Mesenchymal stem cell (in vitro differentiated cells and primary cell): ENCODE data around the gene PCNT. TPM values are rescaled to one million over a fixed set of nuclear protein-coding genes. Genes with fewer than 3 reads are reported as not detected.

Experiments
- DNase-seq: peaks from one replicate; pipeline ENCODE4 v3.0.0-alpha.2; 2013
- H2AFZ ChIP-seq: one replicate; pipeline ENCODE4 v1.6.1; 2013; ENCODE audit warnings: low read depth, mild to moderate bottlenecking, control low read depth, inconsistent platforms, low read length, moderate library complexity
- H2AK5ac ChIP-seq: 2 replicates; pipeline ENCODE4 v1.6.1; 2013; ENCODE audit warnings: low read length, moderate library complexity, mild to moderate bottlenecking, inconsistent platforms; ENCODE audit not compliant: severe bottlenecking
- H2BK120ac ChIP-seq: one replicate; pipeline ENCODE4 v1.6.1; 2013; ENCODE audit warnings: low read depth, mild to moderate bottlenecking, inconsistent platforms, low read length, moderate library complexity
- H2BK12ac ChIP-seq, 2 experiments: one replicate each; pipeline ENCODE4 v1.6.1; 2013; ENCODE audit warnings: inconsistent platforms in 2 of 2, low read length in 2 of 2, mild to moderate bottlenecking in 2 of 2, moderate library complexity in 2 of 2, control low read depth in 1 of 2
- H2BK15ac ChIP-seq: one replicate; pipeline ENCODE4 v1.6.1; 2013; ENCODE audit warnings: mild to moderate bottlenecking, low read depth, inconsistent platforms; ENCODE audit not compliant: poor library complexity, severe bottlenecking
- H2BK5ac ChIP-seq: 2 replicates; pipeline ENCODE4 v1.6.1; 2013; ENCODE audit warnings: low read depth, mild to moderate bottlenecking, low read length, control low read depth, inconsistent platforms; ENCODE audit not compliant: poor library complexity, severe bottlenecking
- H3K14ac ChIP-seq, 2 experiments: one replicate each; pipeline ENCODE4 v1.6.1; 2013; ENCODE audit warnings: inconsistent platforms in 2 of 2, low read length in 2 of 2, control low read depth in 1 of 2, mild to moderate bottlenecking in 1 of 2, moderate library complexity in 1 of 2
- H3K18ac ChIP-seq, 2 experiments: one replicate each; pipeline ENCODE4 v1.6.1; 2013; ENCODE audit warnings: inconsistent platforms in 2 of 2, low read length in 2 of 2, control low read depth in 1 of 2, low read depth in 1 of 2, mild to moderate bottlenecking in 1 of 2
- H3K23ac ChIP-seq, 2 experiments: one replicate each; pipeline ENCODE4 v1.6.1; 2013; ENCODE audit warnings: inconsistent platforms in 2 of 2, low read length in 2 of 2, mild to moderate bottlenecking in 2 of 2, moderate library complexity in 2 of 2, control low read depth in 1 of 2
- H3K27ac ChIP-seq: 2 replicates; pipeline ENCODE4 v1.5.1; 2013; ENCODE audit warnings: mild to moderate bottlenecking, moderate library complexity, low read length, control low read depth, inconsistent platforms; ENCODE audit not compliant: poor library complexity, severe bottlenecking
- H3K27me3 ChIP-seq, 2 experiments: 2 replicates each; pipeline versions ENCODE4 v1.6.1 to v1.7.0; 2013; ENCODE audit warnings: low read length in 2 of 2, mild to moderate bottlenecking in 2 of 2, moderate library complexity in 2 of 2, control low read depth in 1 of 2, inconsistent platforms in 1 of 2; ENCODE audit not compliant: control insufficient read depth in 1 of 2, insufficient read depth in 1 of 2
- H3K36me3 ChIP-seq, 2 experiments: 2 replicates each; pipeline versions ENCODE4 v1.6.1 to v1.7.0; 2013; ENCODE audit warnings: low read length in 2 of 2, control low read depth in 1 of 2, inconsistent platforms in 1 of 2, low read depth in 1 of 2, mild to moderate bottlenecking in 1 of 2; ENCODE audit not compliant: insufficient read depth in 2 of 2, control insufficient read depth in 1 of 2
- H3K4ac ChIP-seq, 2 experiments: one replicate each; pipeline ENCODE4 v1.6.1; 2013; ENCODE audit warnings: inconsistent platforms in 2 of 2, low read length in 2 of 2, mild to moderate bottlenecking in 2 of 2, moderate library complexity in 2 of 2, control low read depth in 1 of 2, low read depth in 1 of 2
- H3K4me1 ChIP-seq: 2 replicates; pipeline ENCODE4 v1.6.1; 2013; ENCODE audit warnings: low read depth, low read length, control low read depth; ENCODE audit not compliant: control insufficient read depth, insufficient read depth
- H3K4me2 ChIP-seq: 2 replicates; pipeline ENCODE4 v1.6.1; 2013; ENCODE audit warnings: low read length, mild to moderate bottlenecking, inconsistent platforms; ENCODE audit not compliant: poor library complexity, severe bottlenecking
- H3K4me3 ChIP-seq, 2 experiments: 2 replicates each; pipeline versions ENCODE4 v1.5.1 to v1.7.0; 2013; ENCODE audit warnings: low read length in 2 of 2, mild to moderate bottlenecking in 2 of 2, control low read depth in 1 of 2, low read depth in 1 of 2; ENCODE audit not compliant: insufficient read depth in 1 of 2
- H3K79me1 ChIP-seq: replicated peaks from 2 replicates; pipeline ENCODE4 v1.6.1; 2013; ENCODE audit warnings: mild to moderate bottlenecking, control low read depth, low read length, inconsistent platforms; ENCODE audit not compliant: poor library complexity, severe bottlenecking
- H3K9ac ChIP-seq: 2 replicates; pipeline ENCODE4 v1.7.0; 2013; ENCODE audit warnings: mild to moderate bottlenecking, low read length, moderate library complexity
- H3K9me3 ChIP-seq: 2 replicates; pipeline ENCODE4 v1.7.0; 2013; ENCODE audit warnings: mild to moderate bottlenecking, low read length; ENCODE audit not compliant: control insufficient read depth
- H4K8ac ChIP-seq: one replicate; pipeline ENCODE4 v1.6.1; 2013; ENCODE audit warnings: inconsistent platforms, mild to moderate bottlenecking, low read length, moderate library complexity
- H4K91ac ChIP-seq: one replicate; pipeline ENCODE4 v1.6.1; 2013; ENCODE audit warnings: mild to moderate bottlenecking, low read length, inconsistent platforms
- WGBS: methylation state at CpG from one replicate; pipeline ENCODE4 v1.1.7; 2013; ENCODE audit warnings: mixed read lengths; 5-methylcytosine and 5-hydroxymethylcytosine counted together
- polyA plus RNA-seq, 2 experiments: library from polyadenylated mRNA; stranded (reverse); fragments of 200-250 nt; gene quantifications; one replicate each; pipeline ENCODE4 v1.2.3, GENCODE V29; 2013

The PCNT gene
- polyA plus RNA-seq (2013, experiment 1 of 2), result 6.7 TPM
- 5.3 TPM for polyA plus RNA-seq (2013, experiment 2 of 2)

GRCh38 chr21:46323710-46324389, at the start of gene PCNT, which contains the start of gene C21orf58:
PCNT (plus strand) TSS chr21:46324156; CDS start chr21:46324229, 73 bp downstream.
C21orf58 (minus strand) TSS chr21:46323870; CDS start chr21:46322738, 1,132 bp downstream.
- no peaks in the 10 kb centered on the region for H3K27me3 ChIP-seq
- peak; percentile 97 for DNase-seq
- H3K4me2 ChIP-seq, result peak within 1 kb of the TSS; percentile 94
- H3K4me3 ChIP-seq, result peak within 1 kb of the TSS; percentile 92 to 98
- H2AFZ ChIP-seq, result peak within 1 kb of the TSS; percentile 54
- peak within 1 kb of the TSS; percentile 84 for H3K27ac ChIP-seq
- H3K4ac ChIP-seq, result peak within 1 kb of the TSS; percentile 58 to 77
- no peak within 1 kb of the TSS for H2AK5ac ChIP-seq
- 0% methylated on average over 53 of the region's 76 CpGs for WGBS
- H4K8ac ChIP-seq, result peak within 1 kb of the TSS; percentile 83
- no peak within 1 kb of the TSS for H2BK12ac ChIP-seq
- peak within 1 kb of the TSS in 1 of 2 experiments; percentile 73 for H3K14ac ChIP-seq
- peak within 1 kb of the TSS; percentile 44 for H2BK15ac ChIP-seq
- H3K18ac ChIP-seq, result peak within 1 kb of the TSS; percentile 77 to 89
- no peaks in the 10 kb centered on the region for H3K9me3 ChIP-seq
- peaks cover 11% of the 10 kb centered on the region for H3K4me1 ChIP-seq
- peak within 1 kb of the TSS; percentile 64 for H4K91ac ChIP-seq
- H2BK120ac ChIP-seq, result peak within 1 kb of the TSS; percentile 21
- H3K79me1 ChIP-seq, result peaks cover 25% of the 10 kb centered on the region
- peak within 1 kb of the TSS; percentile 22 for H2BK5ac ChIP-seq
- peak within 1 kb of the TSS; percentile 92 for H3K9ac ChIP-seq
- peak within 1 kb of the TSS in 1 of 2 experiments; percentile 79 for H3K23ac ChIP-seq
- H3K36me3 ChIP-seq, result peaks cover 10 to 16% of the 10 kb centered on the region in 2 experiments

- no peak overlapping the region for H2BK15ac ChIP-seq
- no peaks in the 10 kb centered on the region for H3K4me1 ChIP-seq
- no peak overlapping the region for H2AFZ ChIP-seq
- no peak overlapping the region for H2AK5ac ChIP-seq
- H4K91ac ChIP-seq, result no peak overlapping the region
- no peak overlapping the region for H3K4me3 ChIP-seq
- no peak overlapping the region for H3K4me2 ChIP-seq
- no peak overlapping the region for H2BK5ac ChIP-seq
- no peak overlapping the region for H4K8ac ChIP-seq
- DNase-seq, result no peak
- H3K9me3 ChIP-seq, result no peaks in the 10 kb centered on the region
- no peak overlapping the region for H3K27ac ChIP-seq
- no peak overlapping the region for H3K4ac ChIP-seq
- no peaks in the 10 kb centered on the region for H3K27me3 ChIP-seq
- no peak overlapping the region for H3K18ac ChIP-seq
- H3K79me1 ChIP-seq, result peaks cover 35% of the 10 kb centered on the region
- over 99% methylated on average over 10 of the region's 11 CpGs for WGBS
- no peak overlapping the region for H3K23ac ChIP-seq
- no peak overlapping the region for H2BK12ac ChIP-seq
- peaks cover 73 to 93% of the 10 kb centered on the region in 2 experiments for H3K36me3 ChIP-seq
- H3K14ac ChIP-seq, result no peak overlapping the region
- H3K9ac ChIP-seq, result no peak overlapping the region
- no peak overlapping the region for H2BK120ac ChIP-seq
These were observed 49.1 kb upstream of the PCNT start for GRCh38 chr21:46274797-46275390.

GRCh38 chr21:46284077-46284644, 39.8 kb upstream of the PCNT start:
- Histone ChIP-seq H4K8ac (peak overlapping the region; percentile 66), H3K14ac (no peak overlapping the region), H3K4me2 (peak overlapping the region; percentile 38), H3K4me3 (peak overlapping the region in 1 of 2 experiments; percentile 85), H3K79me1 (peaks cover 23% of the 10 kb centered on the region), H3K4me1 (peaks cover 13% of the 10 kb centered on the region), H3K27ac (no peak overlapping the region), H2BK120ac (no peak overlapping the region), H3K4ac (no peak overlapping the region), H3K27me3 (no peaks in the 10 kb centered on the region), H2AFZ (no peak overlapping the region), H2AK5ac (no peak overlapping the region), H2BK12ac (no peak overlapping the region), H3K23ac (no peak overlapping the region), H2BK15ac (no peak overlapping the region), H4K91ac (no peak overlapping the region), H3K9ac (peak overlapping the region; percentile 96), H3K9me3 (no peaks in the 10 kb centered on the region), H3K18ac (no peak overlapping the region), H3K36me3 (peaks cover 27 to 52% of the 10 kb centered on the region in 2 experiments), H2BK5ac (no peak overlapping the region)
- 87% methylated on average over 14 of the region's 15 CpGs for WGBS
- no peak for DNase-seq

- Histone ChIP-seq H3K9me3 (no peaks in the 10 kb centered on the region), H3K23ac (no peak overlapping the region), H3K4ac (no peak overlapping the region), H2BK15ac (no peak overlapping the region), H2AK5ac (no peak overlapping the region), H3K18ac (no peak overlapping the region), H3K4me2 (peak overlapping the region; percentile 65), H3K14ac (no peak overlapping the region), H3K27me3 (no peaks in the 10 kb centered on the region), H3K4me1 (peaks cover 14% of the 10 kb centered on the region), H2BK5ac (no peak overlapping the region), H3K27ac (no peak overlapping the region), H4K8ac (no peak overlapping the region), H4K91ac (no peak overlapping the region), H3K9ac (peak overlapping the region; percentile 96), H3K36me3 (peaks cover 21 to 49% of the 10 kb centered on the region in 2 experiments), H3K4me3 (peak overlapping the region in 1 of 2 experiments; percentile 85), H2AFZ (no peak overlapping the region), H2BK12ac (no peak overlapping the region), H2BK120ac (no peak overlapping the region), H3K79me1 (peaks cover 20% of the 10 kb centered on the region)
- WGBS, result 100% methylated on average over 1 of the region's 1 CpG
- no peak for DNase-seq
These were observed 39.2 kb upstream of the PCNT start for GRCh38 chr21:46284733-46285132.
